MM.1S (cell line): Measurements from ENCODE around the gene AKR1C1.

Source experiments
- CTCF ChIP-seq: fragments of 300-600 bp; sonication (generic); IDR thresholded peaks from 2 replicates; pipeline ENCODE4 v1.5.1; 2016; ENCODE audit warnings: antibody characterized with exemption, low read length, mixed read lengths
- EZH2 ChIP-seq: fragments of 300-600 bp; sonication (generic); optimal IDR thresholded peaks from 2 replicates; pipeline ENCODE3; 2017; ENCODE audit warnings: low read depth, mild to moderate bottlenecking, antibody characterized with exemption, low read length, mixed read lengths
- EZH2phosphoT487 ChIP-seq: fragments of 300-600 bp; sonication (generic); IDR thresholded peaks from 2 replicates; pipeline ENCODE4 v1.6.1; 2018; ENCODE audit warnings: antibody characterized with exemption, low read length

- no peak for TF ChIP-seq CTCF
- TF ChIP-seq EZH2, result no peak
- no peak for TF ChIP-seq EZH2phosphoT487
These were observed 21.5 kb upstream of the AKR1C1 start for GRCh38 chr10:4941540-4942330.
